ENCODE data around the gene RAPGEF2.
A peak's percentile ranks its signal among the peaks of the same experiment; 100 is the strongest.
"Not testable (repeated sequence)": the region's sequence is repeated elsewhere in the genome, so short reads cannot be mapped to it uniquely, and the experiment has no call there.

Gene RAPGEF2

DNA sequence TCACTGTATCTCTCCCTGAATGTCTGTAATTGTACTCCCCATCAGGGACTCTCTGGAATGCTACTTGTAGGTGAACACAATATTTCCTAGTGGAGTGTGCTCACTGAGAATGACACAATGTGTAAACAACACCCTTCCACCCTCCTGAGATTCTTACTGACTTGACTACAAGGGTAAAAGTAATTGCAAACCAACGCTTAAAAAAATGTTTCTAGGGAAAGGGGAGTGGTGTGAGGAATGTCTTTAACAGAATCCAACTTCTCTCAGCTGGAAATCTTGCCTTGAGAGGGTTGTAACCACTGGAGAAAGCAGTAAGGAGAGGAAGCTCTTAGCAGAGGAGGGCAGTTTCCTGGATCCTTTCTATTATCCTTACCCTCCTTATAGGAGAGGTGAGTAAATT lies 5.1 kb upstream of the RAPGEF2 start:
- DNase-seq (ENCODE audit: low read depth), result no peak

DNA sequence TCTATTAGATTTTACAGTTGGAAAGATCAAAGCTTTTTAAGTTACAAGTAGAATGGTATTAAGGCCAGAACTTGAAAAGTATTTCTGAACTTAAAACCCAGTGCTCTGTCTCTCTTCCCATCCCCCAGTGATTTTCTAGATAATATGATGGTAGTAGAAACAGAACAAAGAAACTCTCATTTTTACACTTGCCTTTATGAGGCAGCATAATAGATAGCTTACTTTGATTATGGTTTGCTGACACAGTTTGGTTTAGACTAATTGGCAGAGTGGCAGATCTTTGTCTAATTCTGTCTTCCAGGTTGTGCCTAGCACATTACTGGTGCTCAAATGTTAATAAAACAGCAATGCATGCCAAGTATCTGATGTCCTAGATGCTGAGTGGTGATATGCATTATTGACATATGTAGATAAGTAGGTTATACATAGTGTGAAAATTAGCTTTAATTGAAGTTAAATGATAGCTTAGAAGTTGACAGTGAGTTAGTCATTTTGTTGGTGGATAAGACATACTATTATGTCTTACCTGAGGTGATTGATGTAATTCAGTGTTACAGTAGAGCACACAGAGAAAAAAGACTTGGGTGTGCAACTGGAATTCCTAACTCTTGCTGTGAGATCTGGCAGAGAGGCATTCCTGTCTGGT lies 4.3 kb upstream of the RAPGEF2 start:
- DNase-seq (ENCODE audit: low read depth), result no peak

DNA sequence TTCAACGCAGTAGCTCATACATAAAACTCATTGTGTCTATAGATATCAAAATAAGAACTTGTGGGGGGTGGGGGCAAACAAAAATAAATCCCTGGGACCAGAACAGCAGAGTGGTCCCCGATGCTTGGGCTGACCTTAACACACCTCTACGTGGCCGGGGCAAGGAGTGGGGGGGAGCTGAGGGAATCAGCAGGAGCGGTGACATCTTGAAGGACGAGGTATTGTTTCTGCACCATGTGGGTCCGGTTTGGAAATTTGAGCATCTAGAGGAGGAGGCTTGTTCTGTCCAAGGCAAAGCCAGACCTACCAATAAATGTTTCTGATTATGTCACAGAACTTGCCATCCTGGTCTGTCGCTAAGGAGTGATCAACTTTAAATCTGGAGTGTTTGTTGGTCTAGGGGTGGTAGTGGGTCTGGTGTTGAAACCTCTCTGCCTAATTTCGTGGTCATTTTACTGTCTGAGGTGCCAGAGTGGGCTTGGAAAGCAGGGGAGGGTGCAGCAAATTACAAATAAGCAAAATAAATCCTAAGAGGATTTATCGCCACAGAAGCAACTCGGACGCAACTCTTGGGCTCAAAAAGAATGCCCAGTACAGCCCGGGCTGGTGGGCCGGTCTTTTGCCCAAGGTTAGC lies 774 bp upstream of the RAPGEF2 start:
- no peak for DNase-seq (ENCODE audit: low read depth)

DNA sequence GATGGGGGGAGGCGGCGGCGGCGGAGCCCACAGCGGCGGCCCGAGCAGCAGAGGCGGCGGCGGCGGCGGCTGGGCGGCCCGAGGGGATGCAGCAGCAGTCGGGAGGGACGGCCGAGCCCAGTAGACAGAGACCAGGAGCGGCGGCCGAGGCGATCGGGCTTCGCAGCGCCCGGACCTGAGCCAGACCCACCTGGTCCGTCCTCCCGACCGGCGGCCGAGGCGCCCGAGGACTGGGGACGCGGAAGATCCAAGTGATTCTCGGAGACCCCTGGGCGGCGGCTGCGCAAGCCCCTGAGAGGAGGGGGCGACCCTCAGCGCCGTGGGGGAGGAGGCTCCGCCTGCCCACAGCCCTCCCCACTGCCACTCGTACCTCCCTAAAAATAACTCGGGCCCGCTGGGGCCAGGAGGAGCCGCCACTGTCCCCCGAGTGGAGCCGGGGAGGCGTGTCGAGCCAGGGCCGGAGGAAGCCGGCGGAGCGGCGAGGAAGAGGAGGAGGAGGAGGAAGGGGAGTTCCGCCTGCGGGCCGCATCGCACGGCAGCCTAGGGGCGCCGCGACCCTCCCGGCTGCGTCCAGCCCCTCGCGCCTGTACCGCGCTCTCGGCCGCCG lies 608 bp downstream of the RAPGEF2 start:
- DNase-seq (ENCODE audit: low read depth), result peak; percentile 5

DNA sequence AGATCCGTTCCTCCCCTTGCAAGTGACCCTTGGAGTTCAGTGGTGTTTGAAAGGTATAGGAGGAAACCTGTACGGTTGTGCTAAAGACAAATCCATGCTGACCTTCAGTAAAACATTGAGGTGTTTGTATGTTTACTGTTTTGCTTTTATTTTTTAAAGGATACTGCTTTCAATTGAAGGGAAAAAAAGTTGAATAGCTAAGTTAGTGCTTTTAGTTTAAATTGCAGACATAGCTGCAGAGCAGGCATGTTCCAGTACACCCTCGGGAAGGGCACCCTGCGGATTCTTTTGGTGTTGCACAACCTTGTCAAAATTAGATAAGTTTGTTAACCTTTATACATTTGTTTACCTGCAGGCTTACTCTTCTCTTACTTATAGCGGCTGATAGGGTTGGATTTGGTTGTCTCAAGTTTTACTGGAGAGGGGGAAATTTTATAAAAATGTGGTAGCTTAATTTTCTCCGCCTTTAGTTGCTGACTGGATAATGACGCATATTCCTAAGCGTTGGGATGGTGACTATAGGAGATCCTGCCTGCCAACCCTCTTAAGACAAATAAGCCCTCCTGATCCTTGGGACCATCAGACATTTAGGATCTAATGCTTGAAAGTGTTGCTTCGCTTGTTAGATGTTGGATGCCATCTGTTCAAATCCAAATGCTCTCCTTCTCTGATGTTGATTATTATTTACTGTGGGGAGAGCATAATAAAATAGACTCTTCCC lies 2.0 kb downstream of the RAPGEF2 start:
- no peak for DNase-seq (ENCODE audit: low read depth)

DNA sequence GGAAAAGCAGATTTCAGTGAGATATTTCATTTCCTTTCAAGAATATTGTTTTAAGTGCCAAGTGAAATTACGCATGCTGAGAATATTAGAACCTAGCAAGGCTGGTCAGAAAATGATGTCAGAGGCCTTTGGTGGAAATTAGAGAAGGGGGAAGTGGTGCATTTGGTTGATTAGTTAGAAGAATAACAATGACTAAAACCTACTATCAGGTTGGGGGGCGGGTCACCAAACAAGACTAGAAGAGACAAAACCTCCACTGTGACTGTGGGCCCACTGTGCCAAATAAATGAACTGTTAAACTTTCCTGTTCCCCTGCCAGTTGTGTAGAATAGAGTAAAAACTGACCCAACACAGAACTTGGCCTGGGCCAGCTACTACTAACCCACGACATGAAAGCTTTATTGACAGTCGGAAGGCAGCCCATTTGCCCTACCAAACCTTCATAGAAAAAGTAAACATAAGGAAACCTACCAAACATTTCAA lies 2.9 kb downstream of the RAPGEF2 start:
- no peak for DNase-seq (ENCODE audit: low read depth)

DNA sequence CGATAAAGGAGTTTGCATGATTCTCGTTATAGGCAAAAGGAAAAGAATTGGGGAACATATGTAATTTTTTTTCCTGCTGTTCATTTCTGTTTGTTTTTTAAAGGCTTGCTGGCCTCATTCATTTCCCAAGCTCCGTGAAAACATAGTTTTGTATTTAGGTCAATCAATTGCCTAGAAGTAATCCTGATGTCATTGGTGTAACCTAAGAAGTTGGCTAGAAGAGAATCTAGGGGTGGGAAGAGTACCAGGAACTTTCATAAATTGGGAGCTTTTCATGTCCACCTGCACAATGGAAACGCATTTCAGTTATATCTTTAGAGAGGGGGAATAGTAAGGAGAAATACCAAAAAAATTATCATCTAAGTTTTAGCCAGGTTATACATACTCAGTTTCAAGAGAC lies 3.8 kb downstream of the RAPGEF2 start:
- DNase-seq (ENCODE audit: low read depth), result no peak

DNA sequence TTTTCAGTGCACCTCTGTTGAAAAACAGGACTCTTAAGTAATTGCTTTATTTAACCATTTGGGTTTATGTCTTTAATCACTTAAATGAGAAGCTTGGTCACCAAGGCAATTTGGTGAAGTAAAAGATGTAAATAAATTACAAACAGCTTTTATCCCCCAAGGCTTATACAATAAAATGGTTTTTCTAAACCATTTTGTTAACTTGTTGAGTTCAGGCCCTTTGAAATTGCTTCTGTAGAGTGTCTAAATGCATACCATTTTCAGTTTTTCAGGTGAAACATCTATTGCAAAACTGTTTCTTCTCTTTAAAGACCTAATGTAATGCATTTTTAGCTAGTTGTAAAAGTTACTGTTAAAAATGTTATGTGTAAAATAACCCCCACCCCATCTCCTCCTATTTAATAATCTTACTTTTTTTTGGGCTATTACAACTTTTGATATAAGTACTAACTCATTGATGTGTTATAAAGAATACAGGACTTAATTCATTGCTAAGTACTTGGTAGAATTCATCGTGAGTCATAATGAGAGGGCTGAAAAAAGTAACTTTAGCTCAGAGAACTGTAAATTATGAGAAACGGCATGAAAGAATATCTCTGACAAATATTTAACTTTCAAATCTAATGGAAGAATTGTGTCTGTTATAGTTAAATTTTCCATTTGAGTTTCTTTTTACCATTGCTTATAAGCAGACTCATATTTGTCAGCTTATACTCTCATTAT lies 4.5 kb downstream of the RAPGEF2 start:
- no peak for DNase-seq (ENCODE audit: low read depth)

DNA sequence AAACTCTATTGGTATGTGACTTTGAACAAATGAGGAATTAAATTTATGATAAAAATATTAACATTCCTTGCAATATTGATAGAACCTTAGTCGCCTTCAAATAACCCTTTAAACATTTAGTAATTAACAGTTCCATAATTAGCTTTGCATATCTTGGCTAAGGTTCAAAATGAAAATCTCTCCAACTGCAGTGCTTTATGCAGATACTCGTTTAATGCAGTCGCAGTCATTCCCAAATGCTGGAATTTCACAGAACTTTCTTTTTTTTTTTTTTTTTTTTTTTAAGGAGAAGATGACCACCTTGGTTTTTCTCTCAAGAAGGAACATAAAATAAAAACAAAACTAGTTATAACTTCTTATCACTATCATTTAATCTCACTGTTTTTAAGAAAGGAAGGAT lies 5.2 kb downstream of the RAPGEF2 start:
- no peak for DNase-seq (ENCODE audit: low read depth)

DNA sequence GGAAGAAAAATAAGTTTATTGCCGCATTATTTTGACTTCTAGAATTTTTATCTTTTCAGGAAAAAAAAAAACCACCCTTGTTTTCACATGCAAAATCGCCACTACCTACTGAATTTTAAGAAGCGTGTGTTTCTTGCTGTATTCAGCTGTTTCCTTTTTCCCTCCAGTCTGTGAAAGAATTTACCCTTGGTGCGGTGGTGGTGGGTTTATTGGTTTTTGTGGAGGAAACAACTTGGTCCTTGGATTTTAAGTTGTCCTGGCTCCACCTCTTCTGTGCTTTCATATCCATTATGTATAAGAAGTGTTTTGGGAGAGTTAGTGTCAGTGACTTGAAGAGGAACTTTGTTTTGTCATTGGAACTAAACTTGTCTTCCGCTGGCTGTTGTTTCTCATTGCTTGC lies 8.1 kb downstream of the RAPGEF2 start:
- DNase-seq (ENCODE audit: low read depth), result no peak

DNA sequence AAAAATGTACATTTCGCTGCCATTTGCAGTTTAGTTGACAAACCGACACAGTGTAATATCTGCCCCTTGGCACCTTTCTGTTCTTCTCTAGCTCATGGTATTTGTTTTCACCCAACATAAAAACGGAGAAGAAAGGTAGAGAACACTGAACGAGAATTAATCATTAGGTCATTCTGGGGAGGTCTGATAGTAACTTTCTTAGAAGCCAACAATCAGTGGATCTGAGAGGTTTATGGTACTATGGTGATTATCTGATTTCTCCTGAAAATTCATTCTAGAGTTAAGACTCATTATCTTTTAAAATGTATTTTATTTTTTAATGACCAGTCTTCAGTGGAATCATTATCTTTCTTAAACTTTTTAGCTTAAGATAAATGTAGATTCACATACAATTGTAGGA lies 8.5 kb downstream of the RAPGEF2 start:
- DNase-seq (ENCODE audit: low read depth), result no peak

DNA sequence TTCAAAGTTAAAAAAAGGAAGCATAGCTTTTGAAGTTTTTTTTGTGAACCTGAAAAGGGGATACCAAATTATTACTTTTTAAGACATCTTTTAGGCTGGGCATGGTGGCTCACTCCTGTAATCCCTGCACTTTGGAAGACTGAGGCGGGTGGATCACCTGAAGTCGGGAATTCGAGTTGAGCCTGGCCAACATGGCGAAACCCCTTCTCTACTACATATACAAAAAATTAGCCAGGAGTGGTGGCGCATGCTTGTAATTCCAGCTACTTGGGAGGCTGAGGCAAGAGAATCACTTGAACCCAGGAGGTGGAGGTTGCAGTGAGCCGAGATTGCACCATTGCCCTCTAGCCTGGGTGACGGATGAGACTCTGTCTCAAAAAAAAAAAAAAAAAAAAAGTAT lies 10.5 kb downstream of the RAPGEF2 start:
- DNase-seq (ENCODE audit: low read depth), result not testable (repeated sequence)

DNA sequence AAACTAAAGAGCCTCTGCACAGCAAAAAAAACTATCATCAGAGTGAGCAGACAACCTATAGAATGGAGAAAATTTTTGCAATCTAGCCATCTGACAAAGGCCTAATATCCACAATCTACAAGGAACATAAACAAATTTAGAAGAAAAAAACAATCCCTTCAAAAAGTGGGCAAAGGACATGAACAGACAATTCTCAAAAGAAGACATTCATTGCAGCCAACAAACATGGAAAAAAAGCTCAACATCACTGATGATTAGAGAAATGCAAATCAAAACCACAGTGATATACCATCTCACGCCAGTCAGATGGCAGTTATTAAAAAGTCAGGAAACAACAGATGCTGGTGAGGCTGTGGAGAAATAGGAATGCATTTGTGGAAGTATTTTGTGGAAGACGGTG lies 13.2 kb downstream of the RAPGEF2 start:
- DNase-seq (ENCODE audit: low read depth), result not testable (repeated sequence)

DNA sequence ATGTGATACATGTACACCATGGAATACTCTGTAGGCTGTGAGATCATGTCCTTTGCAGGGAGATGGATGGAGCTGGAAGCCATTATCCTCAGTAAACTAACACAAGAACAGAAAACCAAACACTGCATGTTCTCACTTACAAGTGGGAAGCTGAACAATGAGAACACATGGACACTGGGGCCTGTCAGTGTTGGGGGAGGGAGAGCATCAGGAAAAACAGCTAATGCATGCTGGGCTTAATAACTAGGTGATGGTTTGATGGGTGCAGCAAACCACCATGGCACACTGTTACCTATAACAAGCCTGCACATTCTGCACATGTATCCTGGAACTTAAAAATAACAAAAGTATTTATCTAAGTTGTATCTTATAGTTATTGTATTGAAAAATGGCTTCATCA lies 13.8 kb downstream of the RAPGEF2 start:
- not testable (repeated sequence) for DNase-seq (ENCODE audit: low read depth)

DNA sequence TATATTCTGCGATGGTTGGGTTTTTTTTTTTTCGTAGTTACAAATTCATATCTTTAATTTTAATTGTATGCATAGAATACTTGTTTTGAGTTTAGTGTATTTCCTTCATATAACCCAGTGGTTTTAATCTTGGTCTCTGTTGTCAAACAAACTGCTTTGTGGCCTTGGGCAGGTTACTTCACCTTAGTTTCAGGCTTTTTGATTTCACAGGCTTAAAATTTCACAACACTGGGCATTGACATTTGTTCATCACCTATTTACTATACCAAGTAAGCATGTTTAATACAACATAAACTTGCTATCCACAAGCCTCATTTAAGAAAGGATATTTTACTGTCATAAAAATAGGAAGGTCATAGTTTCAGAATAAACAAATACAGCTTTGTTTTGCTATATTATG lies 14.7 kb downstream of the RAPGEF2 start:
- DNase-seq (ENCODE audit: low read depth), result no peak

DNA sequence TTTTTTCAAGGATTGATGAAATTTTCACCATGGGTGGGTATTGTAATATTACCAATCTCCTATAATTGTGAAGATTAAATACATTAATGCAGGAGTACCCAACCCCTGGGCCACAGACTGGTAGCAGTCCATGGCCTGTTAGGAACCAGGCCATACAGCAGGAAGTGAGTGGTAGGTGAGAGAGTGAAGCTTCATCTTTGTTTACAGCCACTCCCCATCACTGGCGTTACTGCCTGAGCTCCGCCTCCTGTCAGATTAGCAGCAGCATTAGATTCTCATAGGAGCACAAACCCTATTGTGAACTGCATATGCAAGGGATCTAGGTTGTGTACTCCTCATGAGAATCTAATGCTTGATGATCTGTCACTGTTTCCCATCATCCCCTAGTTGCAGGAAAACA lies 15.1 kb downstream of the RAPGEF2 start:
- DNase-seq (ENCODE audit: low read depth), result no peak

DNA sequence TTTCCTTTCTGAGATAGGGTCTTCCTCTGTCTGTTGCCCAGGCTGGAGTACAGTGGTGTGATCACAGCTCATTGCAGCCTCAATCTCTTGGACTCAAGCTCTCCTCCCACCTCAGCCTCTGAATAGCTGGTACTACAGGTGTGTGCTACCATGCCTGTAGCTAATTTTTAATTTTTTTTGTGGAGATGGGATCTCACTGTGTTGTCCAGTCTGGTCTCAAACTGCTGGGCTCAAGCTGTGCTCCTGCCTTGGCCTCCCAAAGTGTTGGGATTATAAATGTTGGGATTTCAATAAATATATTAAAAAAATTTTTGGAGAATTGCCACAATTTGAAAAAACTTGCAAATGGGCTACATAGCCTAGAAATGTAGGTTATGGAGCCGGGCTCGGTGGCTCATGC lies 18.5 kb downstream of the RAPGEF2 start:
- no peak for DNase-seq (ENCODE audit: low read depth)

DNA sequence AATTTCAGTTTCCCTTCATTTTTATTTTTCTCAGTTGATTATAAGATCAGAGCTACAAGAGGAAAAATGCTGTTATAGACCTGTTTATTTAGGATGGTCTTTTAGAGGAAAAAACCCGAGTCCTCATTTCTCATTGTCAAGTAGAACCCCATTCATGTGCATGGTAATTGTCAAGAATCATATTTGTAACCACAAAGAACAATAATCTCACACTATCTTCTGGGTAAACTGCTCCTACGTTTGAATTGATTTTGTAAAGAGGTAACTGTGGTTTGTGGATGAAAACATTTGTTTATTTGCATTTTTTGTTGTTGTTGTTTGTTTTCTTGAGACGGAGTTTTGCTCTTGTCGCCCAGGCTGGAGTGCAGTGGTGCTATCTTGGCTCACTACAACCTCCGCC lies 23.8 kb downstream of the RAPGEF2 start:
- no peak for DNase-seq (ENCODE audit: low read depth)

DNA sequence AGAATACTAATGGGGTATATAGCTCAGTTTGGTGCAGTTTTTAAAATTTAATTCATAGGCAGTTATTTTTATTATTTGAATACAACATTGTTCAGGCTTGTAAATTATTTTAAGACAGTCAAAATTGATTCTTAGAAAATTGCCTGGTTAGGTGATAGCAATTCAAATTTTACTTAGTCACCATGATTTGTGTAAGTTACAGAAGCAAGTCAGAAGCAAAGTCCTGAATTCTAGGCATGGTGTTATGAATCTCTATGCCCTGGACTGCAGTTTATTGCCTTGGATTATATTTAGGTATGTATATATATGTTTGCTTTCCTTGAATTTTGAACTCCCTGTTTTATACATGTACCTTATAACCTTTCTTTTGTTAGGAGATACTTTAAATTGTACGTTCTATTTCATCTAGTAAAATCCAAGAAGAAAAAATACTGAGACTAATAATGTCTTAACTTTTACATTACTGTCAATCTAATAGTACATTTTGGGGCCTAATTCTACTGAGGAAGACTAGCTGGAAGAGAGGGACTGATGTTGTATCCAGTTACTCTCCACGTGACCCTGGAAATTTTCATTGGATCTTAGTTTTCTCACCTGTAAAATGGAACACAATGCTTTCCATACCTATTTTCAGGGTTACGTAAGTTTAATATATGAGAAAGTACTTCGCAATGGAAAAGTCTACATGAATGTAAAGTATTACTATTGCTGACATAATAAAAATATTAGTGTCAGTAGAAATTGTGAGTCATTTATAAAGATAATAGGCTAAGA lies 25.1 kb downstream of the RAPGEF2 start:
- no peak for DNase-seq (ENCODE audit: low read depth)

DNA sequence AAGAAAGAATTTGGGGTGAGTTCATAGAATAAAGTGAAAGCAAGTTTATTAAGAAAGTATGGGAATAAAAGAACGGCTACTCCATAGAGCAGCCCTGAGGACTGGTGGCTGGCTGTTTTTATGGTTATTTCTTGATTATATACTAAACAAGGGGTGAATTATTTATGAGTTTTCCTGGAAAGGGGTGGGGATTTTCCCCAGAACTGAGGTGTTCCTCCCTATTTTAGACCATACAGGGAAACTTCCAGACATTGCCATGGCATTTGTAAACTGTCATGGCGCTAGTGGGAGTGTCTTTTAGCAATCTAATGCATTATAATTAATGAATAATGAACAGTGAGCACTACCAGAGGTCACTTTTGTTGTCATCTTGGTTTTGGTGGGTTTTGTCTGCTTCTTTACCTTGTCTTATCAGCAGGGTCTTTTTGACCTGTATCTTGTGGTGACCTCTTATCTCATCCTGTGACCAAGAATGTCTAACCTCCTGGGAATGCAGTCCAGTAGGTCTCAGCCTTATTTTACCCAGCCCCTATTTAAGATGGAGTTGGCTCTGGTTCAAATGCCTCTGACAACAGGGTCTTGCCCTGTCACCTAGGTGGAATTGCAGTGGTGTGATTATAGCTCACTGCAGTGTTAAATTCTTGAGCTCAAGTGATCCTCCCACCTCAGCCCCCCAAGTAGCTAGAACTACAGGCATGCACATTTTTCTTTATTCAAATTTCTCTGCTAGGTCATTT lies 27.1 kb downstream of the RAPGEF2 start:
- no peak for DNase-seq (ENCODE audit: low read depth)

DNA sequence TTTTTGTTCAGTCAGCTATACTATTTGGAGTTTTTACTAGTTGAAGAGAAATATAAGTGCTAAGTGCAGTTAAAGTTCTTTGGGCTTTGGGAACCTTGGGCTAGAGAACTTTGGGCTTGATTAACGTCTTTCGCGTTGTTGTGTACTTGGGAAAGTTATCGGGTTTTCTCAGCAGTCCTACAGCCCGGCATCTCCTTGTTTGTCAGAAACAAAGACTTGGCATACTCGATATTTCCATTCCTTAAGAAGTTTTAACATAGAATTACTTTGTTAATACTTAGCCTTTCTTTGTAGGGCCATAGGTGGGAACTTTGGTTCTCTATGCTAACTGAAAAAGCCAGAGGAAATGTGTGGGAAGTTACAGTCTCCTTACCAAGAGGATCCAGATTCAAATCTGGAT lies 28.7 kb downstream of the RAPGEF2 start:
- DNase-seq (ENCODE audit: low read depth), result no peak

All from activated T-helper 1 cell treated with Interleukin-2 at 50 U/mL for 16 hours (primary cell).